HK-2 (cell line): Measurements from ENCODE around the gene OR4D6.
"Not testable (repeated sequence)": the region's sequence is repeated elsewhere in the genome, so short reads cannot be mapped to it uniquely, and the experiment has no call there.

Experiments
- DNase-seq: peaks from one replicate; pipeline ENCODE4 v3.0.0-alpha.2; 2018; ENCODE audit not compliant: unreplicated experiment

Gene OR4D6

GRCh38 chr11:59456661-59457060 is at the start of gene OR4D6:
Gene OR4D6 (plus strand): TSS chr11:59456961. CDS start chr11:59456961, 0 bp downstream.
- no peak for DNase-seq

DNA sequence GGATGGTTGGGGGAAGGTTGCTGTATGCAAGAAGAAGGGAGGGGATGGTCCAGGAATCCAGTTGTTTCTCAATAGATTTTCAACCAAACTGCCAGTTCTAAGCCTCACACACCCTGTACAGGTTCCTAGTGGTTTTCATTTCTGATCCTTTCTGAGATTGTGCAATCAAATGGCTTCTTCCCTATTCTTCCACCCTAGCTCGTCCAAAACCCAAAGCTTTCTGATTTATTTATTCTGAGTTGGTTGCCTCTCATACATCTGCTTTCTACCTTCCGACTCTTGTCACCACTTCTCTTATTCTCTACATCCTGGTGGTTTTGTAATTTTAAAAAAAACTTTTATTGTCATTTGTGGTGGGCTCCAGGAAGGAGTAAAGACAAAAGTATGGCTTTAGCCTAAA is 43.1 kb upstream of the OR4D6 start:
- no peak for DNase-seq

GRCh38 chr11:59415111-59415510 is 41.6 kb upstream of the OR4D6 start:
- DNase-seq: no peak

GRCh38 chr11:59416613-59417012 is 40.1 kb upstream of the OR4D6 start:
- DNase-seq: no peak

- DNase-seq: no peak
Observed at GRCh38 chr11:59417023-59417422, 39.7 kb upstream of the OR4D6 start.

- no peak for DNase-seq
Observed at GRCh38 chr11:59418156-59418555, 38.6 kb upstream of the OR4D6 start.

DNA sequence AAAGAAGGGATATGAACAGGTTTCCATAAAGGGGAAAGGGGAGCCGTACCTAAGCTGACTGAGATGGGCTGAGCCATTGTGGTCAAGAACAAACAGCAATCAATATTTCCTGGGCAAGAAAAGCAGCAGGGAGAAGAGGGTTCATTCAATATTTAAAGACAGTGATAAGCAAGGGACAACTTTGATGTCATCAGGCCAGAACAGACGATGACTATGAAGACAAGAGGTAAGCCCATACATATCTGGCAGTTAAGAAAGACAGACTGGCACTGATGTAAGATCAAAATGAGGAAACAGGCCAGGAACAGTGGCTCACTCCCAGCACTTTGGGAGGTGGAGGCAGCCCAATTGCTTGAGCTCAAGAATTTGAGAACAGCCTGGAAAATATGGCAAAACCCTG is 32.9 kb upstream of the OR4D6 start:
- DNase-seq: no peak

DNA sequence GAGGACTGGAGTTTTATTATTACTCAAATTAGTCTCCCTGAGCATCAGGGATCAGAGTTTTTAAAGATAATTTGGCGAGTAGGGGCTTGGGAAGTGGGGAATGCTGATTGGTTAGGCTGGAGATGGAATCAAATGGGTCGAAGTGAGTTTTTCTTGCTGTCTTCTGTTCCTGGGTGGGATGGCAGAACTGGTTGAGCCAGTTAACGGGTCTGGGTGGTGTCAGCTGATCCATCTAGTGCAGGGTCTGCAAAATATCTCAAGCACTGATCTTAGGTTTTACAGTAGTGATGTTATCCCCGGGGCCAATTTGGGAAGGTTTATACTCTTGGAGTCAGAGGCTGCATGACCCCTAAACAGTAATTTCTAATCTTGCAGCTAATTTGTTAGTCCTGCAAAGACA is 31.6 kb upstream of the OR4D6 start:
- no peak for DNase-seq

DNA sequence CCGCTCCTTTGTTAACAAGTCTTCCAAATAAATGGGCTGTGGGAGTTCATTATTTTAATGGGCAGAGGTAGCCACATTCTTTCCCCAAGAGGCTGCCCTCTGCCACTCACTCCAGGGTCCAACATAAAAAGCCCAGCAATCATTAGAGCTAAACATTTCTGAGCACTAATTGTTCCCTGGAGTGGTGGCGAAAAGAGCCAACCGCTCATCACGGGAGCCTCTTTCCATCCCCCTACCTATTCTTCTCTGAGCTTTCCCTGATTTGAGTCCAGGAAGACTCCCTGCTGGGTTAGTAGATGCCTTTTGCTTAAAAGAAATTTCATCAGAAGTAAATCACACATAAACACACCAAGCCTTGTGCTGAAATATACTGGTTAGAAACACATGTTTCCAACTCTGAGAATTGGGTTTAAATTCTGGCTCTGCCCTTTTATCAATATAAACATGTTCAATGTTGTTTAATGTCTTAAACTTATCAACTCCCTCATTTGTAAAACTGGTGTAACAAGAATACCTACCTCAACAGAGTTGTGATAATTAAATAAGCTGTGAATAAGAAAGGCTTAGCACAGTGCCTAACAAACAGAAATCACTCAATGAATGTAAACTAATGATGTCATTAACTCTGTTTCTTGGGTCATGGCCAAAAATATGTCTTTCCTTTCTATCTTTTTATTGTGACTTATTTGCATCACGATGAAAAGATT is 30.2 kb upstream of the OR4D6 start, which contains the start of gene OR5A2:
Gene OR5A2, minus strand, starts transcription at position 53 of the 707 bp plus-strand sequence. CDS start 3,460 bp downstream, outside the sequence.
- DNase-seq: no peak

DNA sequence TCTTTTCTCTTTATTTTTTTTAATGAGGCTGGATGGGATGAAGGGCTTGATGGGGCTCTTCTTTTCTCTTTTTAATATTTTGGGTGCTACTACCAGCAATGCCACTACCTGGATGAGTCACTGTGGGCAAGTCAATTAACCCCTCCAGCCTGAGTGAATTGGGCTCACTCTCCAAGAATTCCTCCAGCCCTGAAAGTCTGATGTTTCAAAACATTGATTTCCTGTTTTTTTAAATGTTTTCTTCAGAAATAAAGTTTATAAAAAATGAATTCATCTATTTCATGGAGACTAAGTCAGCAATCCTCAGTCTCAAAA is 29.7 kb upstream of the OR4D6 start:
- no peak for DNase-seq

DNA sequence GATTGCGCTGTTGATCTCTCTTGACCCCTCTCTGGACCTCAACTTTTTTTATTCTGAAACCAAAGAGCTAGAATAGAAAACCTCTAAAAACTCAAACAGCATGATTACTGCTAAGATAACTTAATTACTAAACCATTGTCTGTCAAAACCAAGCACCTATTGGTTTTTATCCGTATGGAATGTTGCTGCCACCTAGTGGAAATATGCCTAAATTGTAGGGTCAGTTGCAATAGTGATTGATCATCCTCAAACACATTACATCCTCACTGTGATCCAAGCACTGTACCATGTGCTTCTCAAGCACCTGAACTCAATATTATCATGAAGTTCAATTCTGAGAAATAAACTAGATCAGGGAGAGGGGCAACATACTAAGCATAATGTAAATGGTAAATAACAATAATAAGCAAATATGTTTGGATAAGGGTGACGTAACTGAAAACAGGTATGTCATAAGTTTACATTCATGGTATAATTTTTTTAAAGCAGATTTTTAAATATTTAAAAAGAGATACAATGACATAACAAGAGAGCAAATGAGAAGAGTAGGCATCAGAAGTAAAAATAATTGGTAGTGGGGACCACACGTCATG is 26.7 kb upstream of the OR4D6 start:
- DNase-seq: no peak

- no peak for DNase-seq
Observed at GRCh38 chr11:59436169-59436568, 20.6 kb upstream of the OR4D6 start, which contains the start of gene OR5A1. Gene OR5A1 (plus strand): TSS chr11:59436469. CDS start chr11:59443169, 6,700 bp downstream.

GRCh38 chr11:59437770-59438169 is 19.0 kb upstream of the OR4D6 start:
- no peak for DNase-seq

- DNase-seq: not testable (repeated sequence)
Observed at GRCh38 chr11:59445624-59446023, 11.1 kb upstream of the OR4D6 start.

GRCh38 chr11:59448484-59448883 is 8.3 kb upstream of the OR4D6 start:
- DNase-seq: no peak

- DNase-seq: no peak
Observed at GRCh38 chr11:59459916-59460315, 3.2 kb downstream of the OR4D6 start.

DNA sequence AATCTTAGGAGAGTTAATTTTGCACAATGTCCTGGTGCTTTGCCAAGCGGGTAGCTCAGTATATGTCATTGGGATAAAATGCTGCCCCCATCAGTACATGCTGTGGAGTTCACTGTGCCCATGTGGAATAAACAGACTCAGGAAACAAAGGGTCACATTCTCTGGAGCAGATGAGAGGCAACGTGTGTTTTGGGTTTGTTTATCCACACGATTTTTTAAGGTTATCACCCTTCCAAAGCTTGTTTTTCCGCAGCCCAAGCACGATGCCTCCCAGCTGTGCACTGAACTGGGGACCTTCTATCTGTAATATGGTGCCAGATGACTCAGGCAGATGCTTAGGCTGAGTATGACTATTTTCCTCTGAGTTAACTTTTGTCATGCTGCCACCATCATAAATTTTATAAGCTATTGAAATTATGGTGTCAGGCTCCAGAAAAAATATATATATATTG is 6.5 kb downstream of the OR4D6 start:
- DNase-seq: no peak

- no peak for DNase-seq
Observed at GRCh38 chr11:59473015-59473414, 16.3 kb downstream of the OR4D6 start, which contains the start of gene OR4D10. Gene OR4D10 (plus strand): TSS chr11:59473315. CDS start chr11:59477430, 4,115 bp downstream.

DNA sequence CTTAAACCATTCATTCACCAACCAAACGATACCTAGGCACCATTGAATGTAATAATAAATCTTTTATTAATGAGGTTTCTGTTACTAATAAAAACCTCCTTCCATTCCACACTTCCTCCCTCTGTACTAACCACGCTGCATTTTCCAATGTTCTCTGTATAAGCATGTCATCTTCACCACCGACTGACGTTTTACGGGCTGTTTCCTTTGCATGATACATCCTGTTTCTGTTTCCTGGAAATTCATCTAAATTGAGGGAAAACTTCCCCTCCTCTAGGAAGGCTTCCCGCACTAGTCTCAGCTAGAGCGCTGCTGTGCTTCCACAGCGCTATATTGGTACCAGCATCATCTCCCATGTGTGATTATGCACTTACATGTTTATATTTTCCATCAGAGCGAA is 18.4 kb downstream of the OR4D6 start:
- DNase-seq: no peak

- DNase-seq: no peak
Observed at GRCh38 chr11:59479906-59480305, 23.1 kb downstream of the OR4D6 start.

GRCh38 chr11:59480359-59480758 is 23.6 kb downstream of the OR4D6 start:
- DNase-seq: no peak

GRCh38 chr11:59501931-59502330 is 45.2 kb downstream of the OR4D6 start:
- DNase-seq: no peak

DNA sequence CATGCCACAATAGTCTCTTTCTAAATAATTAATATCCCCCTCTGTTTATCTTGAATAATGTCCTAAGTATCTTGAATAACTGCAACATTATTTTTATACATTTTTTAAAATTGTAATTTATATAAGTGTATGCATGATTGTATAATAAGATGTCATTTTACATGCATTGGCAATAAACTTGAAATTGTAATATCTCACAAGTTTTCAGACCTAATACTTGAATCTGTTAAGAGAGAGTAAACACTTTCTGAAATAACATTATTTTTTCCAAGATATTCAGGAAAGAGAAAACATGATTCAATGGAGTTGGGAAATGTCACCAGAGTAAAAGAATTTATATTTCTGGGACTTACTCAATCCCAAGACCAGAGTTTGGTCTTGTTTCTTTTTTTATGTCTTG is 46.5 kb downstream of the OR4D6 start, which contains the start of gene OR4D11:
Gene OR4D11, plus strand, starts transcription at position 301 of the 400 bp plus-strand sequence. Its CDS starts 0 bp downstream, at position 301.
- no peak for DNase-seq
